Fibroblast of the aortic adventitia (primary cell): ENCODE measurements around the gene SFXN3. TPM values are rescaled to one million over a fixed set of nuclear protein-coding genes. Genes with fewer than 3 reads are reported as not detected.

ENCODE experiments used
- DNase-seq: peaks from one replicate; pipeline ENCODE4 v3.0.0-alpha.2; 2010; ENCODE audit warnings: low read depth
- H3K4me3 ChIP-seq: 2 replicates; pipeline ENCODE4 v1.5.1; 2011; ENCODE audit warnings: low read depth, mild to moderate bottlenecking, control low read depth, low read length, moderate library complexity
- total RNA-seq: library from RNA; depleted of rRNA; stranded (reverse); fragments of >200 nt; gene quantifications from 2 replicates; pipeline ENCODE4 v1.2.3, GENCODE V29; 2012; ENCODE audit warnings: low replicate concordance
- TF ChIP-seq, protein P1 (sequence below): IDR thresholded peaks from 2 replicates; pipeline ENCODE4 v1.5.1; 2011; ENCODE audit warnings: mild to moderate bottlenecking, low read length, control low read depth, inconsistent platforms; ENCODE audit not compliant: insufficient read depth

SFXN3 gene
- total RNA-seq, 1 donor: 83.2 TPM

GRCh38 chr10:101005869-101006567, 25.0 kb upstream of the SFXN3 start:
- TF ChIP-seq, protein P1, sequence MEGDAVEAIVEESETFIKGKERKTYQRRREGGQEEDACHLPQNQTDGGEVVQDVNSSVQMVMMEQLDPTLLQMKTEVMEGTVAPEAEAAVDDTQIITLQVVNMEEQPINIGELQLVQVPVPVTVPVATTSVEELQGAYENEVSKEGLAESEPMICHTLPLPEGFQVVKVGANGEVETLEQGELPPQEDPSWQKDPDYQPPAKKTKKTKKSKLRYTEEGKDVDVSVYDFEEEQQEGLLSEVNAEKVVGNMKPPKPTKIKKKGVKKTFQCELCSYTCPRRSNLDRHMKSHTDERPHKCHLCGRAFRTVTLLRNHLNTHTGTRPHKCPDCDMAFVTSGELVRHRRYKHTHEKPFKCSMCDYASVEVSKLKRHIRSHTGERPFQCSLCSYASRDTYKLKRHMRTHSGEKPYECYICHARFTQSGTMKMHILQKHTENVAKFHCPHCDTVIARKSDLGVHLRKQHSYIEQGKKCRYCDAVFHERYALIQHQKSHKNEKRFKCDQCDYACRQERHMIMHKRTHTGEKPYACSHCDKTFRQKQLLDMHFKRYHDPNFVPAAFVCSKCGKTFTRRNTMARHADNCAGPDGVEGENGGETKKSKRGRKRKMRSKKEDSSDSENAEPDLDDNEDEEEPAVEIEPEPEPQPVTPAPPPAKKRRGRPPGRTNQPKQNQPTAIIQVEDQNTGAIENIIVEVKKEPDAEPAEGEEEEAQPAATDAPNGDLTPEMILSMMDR: no peak
- DNase-seq: no peak
- H3K4me3 ChIP-seq: no peak overlapping the region

DNA sequence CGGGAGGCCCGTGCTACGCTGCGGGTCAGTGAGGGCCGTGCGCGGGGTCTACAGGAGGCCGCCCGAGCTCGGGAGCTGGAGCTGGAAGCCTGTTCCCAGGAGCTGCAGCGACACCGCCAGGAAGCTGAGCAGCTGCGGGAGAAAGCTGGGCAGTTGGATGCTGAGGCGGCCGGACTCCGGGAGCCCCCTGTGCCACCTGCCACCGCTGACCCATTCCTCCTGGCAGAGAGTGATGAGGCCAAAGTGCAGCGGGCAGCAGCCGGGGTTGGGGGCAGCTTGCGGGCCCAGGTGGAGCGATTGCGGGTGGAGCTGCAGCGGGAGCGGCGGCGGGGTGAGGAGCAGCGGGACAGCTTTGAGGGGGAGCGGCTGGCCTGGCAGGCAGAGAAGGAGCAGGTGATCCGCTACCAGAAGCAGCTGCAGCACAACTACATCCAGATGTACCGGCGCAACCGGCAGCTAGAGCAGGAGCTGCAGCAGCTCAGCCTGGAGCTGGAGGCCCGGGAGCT, 24.4 kb upstream of the SFXN3 start:
- no peak overlapping the region for H3K4me3 ChIP-seq
- TF ChIP-seq, protein P1: no peak
- DNase-seq: no peak

DNA sequence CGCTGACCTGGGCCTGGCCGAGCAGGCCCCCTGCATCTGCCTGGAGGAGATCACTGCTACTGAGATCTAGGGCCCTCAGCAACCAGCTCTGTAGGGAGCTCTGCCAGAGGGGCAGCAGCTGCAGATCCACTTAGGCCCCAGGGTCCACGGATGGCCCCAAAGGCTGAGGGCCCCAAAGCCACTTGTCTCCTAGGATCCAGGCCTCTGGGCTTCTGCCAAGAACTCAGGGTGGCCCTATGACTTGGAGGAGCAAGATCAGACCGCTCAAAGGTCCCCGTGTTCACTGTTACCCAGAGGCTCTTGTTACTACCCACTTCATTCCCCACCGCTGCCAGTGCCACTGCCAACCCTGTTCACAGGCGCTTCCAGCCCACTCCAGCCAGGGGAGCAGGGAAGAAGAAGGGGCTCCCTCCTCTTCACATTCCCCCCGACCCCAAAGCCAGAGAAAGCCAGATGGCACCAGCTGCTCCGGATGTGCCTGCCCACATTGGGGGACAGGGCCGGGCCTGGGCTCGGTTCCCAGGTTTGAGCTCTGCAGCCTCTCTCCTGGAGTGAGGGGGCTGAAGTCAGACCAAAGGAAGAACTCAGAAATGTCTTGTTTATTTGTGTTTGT, 23.8 kb upstream of the SFXN3 start:
- no peak for DNase-seq
- TF ChIP-seq, protein P1: no peak
- H3K4me3 ChIP-seq: no peak overlapping the region

DNA sequence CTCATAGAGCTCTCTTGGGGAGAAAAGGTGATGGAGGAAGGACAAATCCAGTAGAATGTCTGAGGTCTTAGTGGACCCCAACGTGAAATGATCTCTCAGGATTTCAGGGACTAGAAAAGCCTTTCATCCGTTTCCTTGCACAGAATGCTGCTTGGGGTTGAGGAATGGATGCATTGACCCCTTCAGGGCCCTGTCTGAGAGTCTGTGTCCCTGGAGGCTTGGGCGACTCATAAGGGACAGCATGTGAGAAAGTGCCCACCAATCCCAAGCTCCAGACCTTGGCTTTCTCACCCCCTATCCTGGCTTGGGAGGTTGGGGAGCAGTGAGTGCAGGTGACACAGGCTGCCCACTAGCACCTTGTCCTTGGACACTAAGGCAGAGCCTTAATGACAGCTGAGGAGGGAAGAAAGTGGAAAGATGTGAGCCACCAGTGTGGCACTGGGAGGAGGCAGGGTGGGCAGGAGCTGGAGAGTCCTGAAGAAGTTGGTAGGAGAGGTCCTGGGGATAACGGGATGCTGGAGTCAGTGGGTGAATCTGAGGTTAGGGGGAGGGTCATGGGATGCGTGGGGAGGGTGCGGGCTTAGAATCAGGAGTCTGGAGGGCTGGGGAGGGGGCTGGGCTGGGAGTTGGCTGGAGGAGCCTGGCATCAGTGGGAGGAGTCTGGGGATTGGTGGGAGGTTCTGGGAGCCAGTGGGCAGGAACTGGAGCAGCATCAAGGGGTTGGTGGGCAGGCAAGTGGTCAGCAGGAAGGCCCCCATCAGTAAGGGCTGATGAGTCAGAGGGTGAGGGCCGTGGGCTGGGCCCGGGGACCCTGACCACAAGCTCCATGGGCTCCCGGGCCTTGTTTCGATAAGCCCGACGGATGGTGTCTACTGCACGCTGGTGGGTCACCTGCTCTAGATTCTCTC, 22.9 kb upstream of the SFXN3 start:
- H3K4me3 ChIP-seq: no peak overlapping the region
- no peak for DNase-seq
- TF ChIP-seq, protein P1: no peak

- no peak for DNase-seq
- no peak overlapping the region for H3K4me3 ChIP-seq
- TF ChIP-seq, protein P1: no peak
Measured at GRCh38 chr10:101008823-101009423, 22.1 kb upstream of the SFXN3 start.

- TF ChIP-seq, protein P1: no peak
- H3K4me3 ChIP-seq: no peak overlapping the region
- no peak for DNase-seq
Measured at GRCh38 chr10:101010329-101010728, 20.7 kb upstream of the SFXN3 start.
